ENCODE data around the gene SLF2. TPM values are rescaled to one million over a fixed set of nuclear protein-coding genes. Genes with fewer than 3 reads are reported as not detected.

SLF2 gene
- total and polyA plus RNA-seq, 2 of the 8 experiments (the other 6 are each of a cell fraction or from before 2014, with no cell fraction given): 5.5 to 20.9 TPM

DNA sequence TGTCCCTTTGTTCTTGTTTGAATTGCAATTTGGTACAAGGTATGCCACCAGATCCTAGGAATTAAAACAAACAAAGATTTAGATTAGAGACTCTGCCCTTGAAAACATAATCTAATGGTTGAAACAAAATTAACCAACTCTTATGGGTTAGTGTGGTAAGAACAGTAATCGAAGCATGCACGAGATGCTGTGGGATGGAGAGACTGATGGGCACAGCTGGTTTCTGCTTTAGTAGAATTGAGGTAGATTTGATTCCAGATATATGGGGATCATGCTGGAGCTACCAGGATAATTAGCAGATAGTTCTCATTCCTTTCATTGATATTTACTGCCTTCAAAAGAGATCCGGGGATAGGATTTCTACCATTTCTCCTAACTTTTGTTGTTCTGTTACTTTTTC is 36.2 kb downstream of the SLF2 start:
- DNase-seq (ENCODE audit: low read depth in 1 of 2, low spot score in 2 of 2) (no peak), FAIRE-seq (no peak)
- Histone ChIP-seq H3K36me3 (ENCODE audit: control insufficient read depth in 2 of 4, insufficient read depth in 4 of 4, low read length in 3 of 4) (peaks cover 3 to 57% (median 23%) of the 10 kb centered on the region in 4 experiments; a peak in 6 of 8 replicates), H2BK15ac (ENCODE audit: low read length) (no peak overlapping the region), H2AK5ac (ENCODE audit: low read depth, low read length) (no peak overlapping the region), H3K4me2 (ENCODE audit: insufficient read depth in 1 of 2, low read depth in 2 of 2, low read length in 2 of 2) (no peak overlapping the region), H3K23me2 (ENCODE audit: low read depth, low read length) (no peaks in the 10 kb centered on the region), H2BK12ac (ENCODE audit: low read depth, low read length) (no peak overlapping the region), H3K14ac (ENCODE audit: insufficient read length) (no peak overlapping the region), H3K27ac (ENCODE audit: low read depth, low read length) (no peak overlapping the region), H3K56ac (replicated peaks; ENCODE audit: insufficient read length, low read depth, low read length) (no peak overlapping the region), H2BK20ac (ENCODE audit: low read length) (no peak overlapping the region), H2AFZ (ENCODE audit: low read length) (no peak overlapping the region), H3K9ac (replicated peaks in 1 of 4; ENCODE audit: extremely low read depth in 1 of 4, low read depth in 3 of 4, low read length in 3 of 4) (no peak overlapping the region), H4K5ac (ENCODE audit: insufficient read length, low read depth, low read length) (no peak overlapping the region), H3K4ac (replicated peaks; ENCODE audit: insufficient read length, low read depth, low read length) (no peak overlapping the region), H4K8ac (ENCODE audit: extremely low read depth, insufficient read depth, low read length) (no peak overlapping the region), H4K91ac (replicated peaks; ENCODE audit: insufficient read length, low read length) (no peak overlapping the region), H4K20me1 (replicated peaks in 1 of 2; ENCODE audit: control insufficient read depth in 1 of 2, insufficient read depth in 2 of 2, low read length in 2 of 2) (no peaks in the 10 kb centered on the region), H3K4me1 (replicated peaks in 1 of 4; ENCODE audit: control insufficient read depth in 3 of 4, insufficient read depth in 4 of 4, low read length in 3 of 4) (no peaks in the 10 kb centered on the region), H3K9me3 (ENCODE audit: insufficient read depth in 2 of 2, low read depth in 1 of 2, low read length in 1 of 2) (no peaks in the 10 kb centered on the region), H3K4me3 (ENCODE audit: extremely low read depth in 1 of 4, insufficient read depth in 2 of 4, low read depth in 3 of 4, low read length in 4 of 4) (no peak overlapping the region), H2BK120ac (replicated peaks; ENCODE audit: low read depth, low read length) (no peak overlapping the region), H3K79me2 (ENCODE audit: control insufficient read depth in 1 of 2, insufficient read depth in 2 of 2, low read length in 2 of 2) (no peaks in the 10 kb centered on the region), H3K18ac (ENCODE audit: extremely low read depth, low read length) (no peak overlapping the region), H3K79me1 (ENCODE audit: low read depth, low read length) (no peaks in the 10 kb centered on the region), H3K27me3 (replicated peaks in 1 of 4; ENCODE audit: control insufficient read depth in 3 of 4, extremely low read depth in 1 of 4, insufficient read depth in 3 of 4, low read length in 3 of 4) (no peaks in the 10 kb centered on the region), H3K23ac (ENCODE audit: insufficient read length) (no peak overlapping the region), H2BK5ac (ENCODE audit: low read depth, low read length) (no peak overlapping the region)
- POLR2A ChIA-PET (ENCODE audit: partially characterized antibody): interaction anchor here (1.5 to 2.5 kb wide), 2 partner anchors 11 to 38 kb away, joined by 3 to 6 read pairs; partner anchors contain the start of genes MRPL43 and TWNK
- CTCF ChIA-PET (ENCODE audit: partially characterized antibody): interaction anchor here (0.6 to 3.8 kb wide), 5 partner anchors 9 to 1157 kb away, joined by 3 to 17 read pairs (median 3); no protein-coding TSS in a partner anchor
- WGBS, 2 experiments (ENCODE audit: extremely low coverage in 1 of 2, insufficient coverage in 1 of 2, insufficient read length in 1 of 2, insufficient replicate concordance in 2 of 2, low coverage in 1 of 2, low lambda C conversion rate in 2 of 2, missing lambda C conversion rate in 1 of 2): 90% methylated on average over 3 of the region's 3 CpGs; no CpG with 5 or more reads in 1 of the 2 experiments
- TF ChIP-seq EP300 (IDR thresholded peaks at IDR 0.05; ENCODE audit: borderline replicate concordance in 1 of 2, low read depth in 2 of 2, low read length in 2 of 2) (no peak), NANOG (IDR thresholded peaks at IDR 0.05; ENCODE audit: insufficient read depth, low read depth, low read length, poor library complexity, severe bottlenecking) (no peak), FOSL1 (IDR thresholded peaks at IDR 0.05; ENCODE audit: insufficient read depth, low read depth, low read length) (no peak), KDM1A (IDR thresholded peaks at IDR 0.05; ENCODE audit: borderline replicate concordance, low read length) (no peak), RFX5 (IDR thresholded peaks at IDR 0.05; ENCODE audit: borderline replicate concordance, low read depth, low read length) (no peak), CEBPB (IDR thresholded peaks at IDR 0.05; ENCODE audit: low read depth, low read length) (no peak), YY1 (IDR thresholded peaks at IDR 0.05; ENCODE audit: low read depth, low read length) (no peak), HDAC6 (IDR thresholded peaks at IDR 0.05; ENCODE audit: low read depth, low read length) (no peak)
- TF ChIP-seq, protein P1, sequence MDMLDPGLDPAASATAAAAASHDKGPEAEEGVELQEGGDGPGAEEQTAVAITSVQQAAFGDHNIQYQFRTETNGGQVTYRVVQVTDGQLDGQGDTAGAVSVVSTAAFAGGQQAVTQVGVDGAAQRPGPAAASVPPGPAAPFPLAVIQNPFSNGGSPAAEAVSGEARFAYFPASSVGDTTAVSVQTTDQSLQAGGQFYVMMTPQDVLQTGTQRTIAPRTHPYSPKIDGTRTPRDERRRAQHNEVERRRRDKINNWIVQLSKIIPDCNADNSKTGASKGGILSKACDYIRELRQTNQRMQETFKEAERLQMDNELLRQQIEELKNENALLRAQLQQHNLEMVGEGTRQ (IDR thresholded peaks at IDR 0.05; ENCODE audit: low read length): no peak
- TF ChIP-seq, protein P2, sequence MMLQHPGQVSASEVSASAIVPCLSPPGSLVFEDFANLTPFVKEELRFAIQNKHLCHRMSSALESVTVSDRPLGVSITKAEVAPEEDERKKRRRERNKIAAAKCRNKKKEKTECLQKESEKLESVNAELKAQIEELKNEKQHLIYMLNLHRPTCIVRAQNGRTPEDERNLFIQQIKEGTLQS (IDR thresholded peaks at IDR 0.05; ENCODE audit: insufficient read depth, low read depth, low read length): no peak
